Aorta (tissue), 5 donors: Measurements from ENCODE around the gene CCDC63. TPM values are rescaled to one million over a fixed set of nuclear protein-coding genes. Genes with fewer than 3 reads are reported as not detected.

Source experiments
- ATAC-seq: fragments of 200-7000 bp; cut with Tn5 transposase; one replicate; pipeline ENCODE4 v1.9.1; 2022; ENCODE audit warnings: moderate library complexity; ENCODE audit not compliant: low FRiP score
- DNase-seq, 2 donors: peaks; one replicate each; pipeline ENCODE4 v3.0.0-alpha.2; 2020
- H3K27ac ChIP-seq, 2 donors: one replicate each; pipeline ENCODE4 v1.5.1; 2013; ENCODE audit warnings: low read length in 2 of 2, mild to moderate bottlenecking in 2 of 2, moderate library complexity in 2 of 2, control low read depth in 1 of 2, inconsistent platforms in 1 of 2, low read depth in 1 of 2
- H3K27me3 ChIP-seq, 2 donors: one replicate each; pipeline ENCODE4 v1.6.1; 2013; ENCODE audit warnings: control low read depth in 1 of 2, low read length in 1 of 2, mild to moderate bottlenecking in 1 of 2, moderate library complexity in 1 of 2; ENCODE audit not compliant: insufficient read depth in 2 of 2, control insufficient read depth in 1 of 2
- H3K36me3 ChIP-seq, 2 donors: one replicate each; pipeline ENCODE4 v1.6.1; 2013; ENCODE audit warnings: control low read depth in 1 of 2, low read length in 1 of 2, mild to moderate bottlenecking in 1 of 2; ENCODE audit not compliant: insufficient read depth in 2 of 2, control insufficient read depth in 1 of 2
- H3K4me1 ChIP-seq, 2 donors: one replicate each; pipeline ENCODE4 v1.6.1; 2013; ENCODE audit warnings: low read length in 2 of 2, control low read depth in 1 of 2, mild to moderate bottlenecking in 1 of 2, moderate library complexity in 1 of 2; ENCODE audit not compliant: insufficient read depth in 2 of 2, control insufficient read depth in 1 of 2
- H3K4me3 ChIP-seq, 2 donors: one replicate each; pipeline ENCODE4 v1.5.1; 2013; ENCODE audit warnings: low read length in 2 of 2, control low read depth in 1 of 2, mild to moderate bottlenecking in 1 of 2
- H3K9me3 ChIP-seq: one replicate; pipeline ENCODE4 v1.6.1; 2013; ENCODE audit warnings: mild to moderate bottlenecking, low read length; ENCODE audit not compliant: control insufficient read depth
- WGBS, 2 donors: extraction: QIAGEN DNeasy Blood & Tissue Kit; methylation state at CpG; one replicate each; pipeline ENCODE4 v1.1.7; 2013; 5-methylcytosine and 5-hydroxymethylcytosine counted together
- intact Hi-C, 2 donors: fragments of 100-400 bp; cut with DNase I; formaldehyde crosslinking; loops; one replicate each; pipeline versions ENCODE4 v1.14.2 to v1.15.0; 2022
- polyA plus RNA-seq, 2 donors: library from polyadenylated mRNA; stranded (reverse); fragments of 200-250 nt; gene quantifications; one replicate each; pipeline ENCODE4 v1.2.3, GENCODE V29; 2013
- total RNA-seq, 2 donors: library from RNA; stranded (reverse); fragmentation: NEBNext Ultra II Directional; extraction: Animal tissue kit (Norgen Biotek cat#: 25700); gene quantifications; one replicate each; pipeline ENCODE4 v1.2.1, GENCODE V29; 2021
- donor health status: healthy with polysubstance abuse.
- donor health status: Bipolar disorder and iron deficiency.
- donor health status: DM: no; HTN: no; CAD: no.
- donor health status: DM: no; HTN: no; CAD: no.
- donor health status: DM: yes; HTN: yes; CAD: no.

The CCDC63 gene
- total and polyA plus RNA-seq, 4 donors: not detected

- no peak for DNase-seq
- 93% methylated on average over 4 of the region's 4 CpGs for WGBS, 2 donors
- H3K9me3 ChIP-seq: no peaks in the 10 kb centered on the region
- H3K36me3 ChIP-seq: no peaks in the 10 kb centered on the region
- H3K4me3 ChIP-seq: no peak overlapping the region
- H3K27me3 ChIP-seq: no peaks in the 10 kb centered on the region
- no peak overlapping the region for H3K27ac ChIP-seq
- no peaks in the 10 kb centered on the region for H3K4me1 ChIP-seq
- ATAC-seq: no peak
- intact Hi-C loops: no loop called here
Observed at GRCh38 chr12:110903511-110903910, 56.7 kb downstream of the CCDC63 start.

DNA sequence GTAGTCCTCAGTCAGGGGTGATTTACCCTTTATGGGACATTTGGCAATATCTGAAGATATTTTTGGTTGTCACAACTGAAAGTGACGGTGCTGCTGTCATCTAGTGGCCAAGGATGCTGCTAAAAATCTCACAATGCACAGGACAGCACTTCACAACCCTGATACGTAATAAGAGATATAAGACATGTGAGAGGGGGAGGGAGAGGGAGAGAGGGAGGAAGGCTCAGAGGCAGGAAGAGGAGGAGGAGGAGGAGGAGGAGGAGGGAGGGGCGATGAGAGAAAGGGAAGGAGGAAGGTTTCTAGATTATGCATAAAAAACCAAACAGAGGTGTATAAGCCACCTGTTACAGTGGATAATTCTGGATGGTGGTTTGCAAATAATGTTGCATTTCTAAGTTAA lies 59.3 kb downstream of the CCDC63 start:
- no peak for ATAC-seq
- Histone ChIP-seq H3K27me3 (no peaks in the 10 kb centered on the region), H3K36me3 (no peaks in the 10 kb centered on the region), H3K4me1 (no peaks in the 10 kb centered on the region), H3K9me3 (no peaks in the 10 kb centered on the region), H3K27ac (no peak overlapping the region), H3K4me3 (no peak overlapping the region)
- DNase-seq: no peak
- 60 to 62% methylated on average over 3 of the region's 3 CpGs for WGBS, 2 donors
- intact Hi-C loops: no loop called here

GRCh38 chr12:110906516-110906915 lies 59.7 kb downstream of the CCDC63 start:
- Histone ChIP-seq H3K4me1 (no peaks in the 10 kb centered on the region), H3K27me3 (no peaks in the 10 kb centered on the region), H3K36me3 (no peaks in the 10 kb centered on the region), H3K4me3 (no peak overlapping the region), H3K9me3 (no peaks in the 10 kb centered on the region), H3K27ac (no peak overlapping the region)
- 80 to 82% methylated on average over 5 of the region's 5 CpGs for WGBS, 2 donors
- no peak for ATAC-seq
- intact Hi-C loops: no loop called here
- DNase-seq: no peak

GRCh38 chr12:110906985-110907384 lies 60.2 kb downstream of the CCDC63 start:
- Histone ChIP-seq H3K9me3 (no peaks in the 10 kb centered on the region), H3K4me1 (no peaks in the 10 kb centered on the region), H3K27me3 (no peaks in the 10 kb centered on the region), H3K36me3 (no peaks in the 10 kb centered on the region), H3K4me3 (no peak overlapping the region), H3K27ac (no peak overlapping the region)
- ATAC-seq (no peak), DNase-seq (no peak)
- 63 to 65% methylated on average over 4 of the region's 4 CpGs for WGBS, 2 donors
- intact Hi-C loops: no loop called here

DNA sequence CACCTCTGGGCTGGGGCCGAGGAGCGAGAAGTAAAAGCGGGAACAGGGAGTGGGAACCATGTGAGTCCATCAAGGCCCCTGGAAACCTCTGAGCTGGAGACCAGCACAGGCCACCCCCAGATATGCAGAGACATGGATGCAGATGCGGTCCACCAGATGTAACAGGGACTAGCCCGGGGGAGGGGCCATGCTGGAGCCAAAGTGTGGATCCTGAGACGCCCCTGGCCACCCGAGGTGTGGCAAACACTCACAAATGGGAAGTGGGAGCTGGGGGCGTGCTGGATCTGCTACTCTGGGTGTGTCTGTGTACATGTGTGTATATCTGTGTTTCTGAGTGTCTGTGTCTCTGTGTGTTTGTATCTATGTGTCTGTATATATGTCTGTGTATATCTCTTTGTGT lies 60.8 kb downstream of the CCDC63 start:
- no peak for ATAC-seq
- H3K9me3 ChIP-seq: no peaks in the 10 kb centered on the region
- no peak overlapping the region for H3K27ac ChIP-seq
- DNase-seq: no peak
- H3K4me3 ChIP-seq: no peak overlapping the region
- H3K36me3 ChIP-seq: no peaks in the 10 kb centered on the region
- no peaks in the 10 kb centered on the region for H3K27me3 ChIP-seq
- 70 to 74% methylated on average over 8 of the region's 8 CpGs for WGBS, 2 donors
- H3K4me1 ChIP-seq: no peaks in the 10 kb centered on the region
- intact Hi-C loops: no loop called here

DNA sequence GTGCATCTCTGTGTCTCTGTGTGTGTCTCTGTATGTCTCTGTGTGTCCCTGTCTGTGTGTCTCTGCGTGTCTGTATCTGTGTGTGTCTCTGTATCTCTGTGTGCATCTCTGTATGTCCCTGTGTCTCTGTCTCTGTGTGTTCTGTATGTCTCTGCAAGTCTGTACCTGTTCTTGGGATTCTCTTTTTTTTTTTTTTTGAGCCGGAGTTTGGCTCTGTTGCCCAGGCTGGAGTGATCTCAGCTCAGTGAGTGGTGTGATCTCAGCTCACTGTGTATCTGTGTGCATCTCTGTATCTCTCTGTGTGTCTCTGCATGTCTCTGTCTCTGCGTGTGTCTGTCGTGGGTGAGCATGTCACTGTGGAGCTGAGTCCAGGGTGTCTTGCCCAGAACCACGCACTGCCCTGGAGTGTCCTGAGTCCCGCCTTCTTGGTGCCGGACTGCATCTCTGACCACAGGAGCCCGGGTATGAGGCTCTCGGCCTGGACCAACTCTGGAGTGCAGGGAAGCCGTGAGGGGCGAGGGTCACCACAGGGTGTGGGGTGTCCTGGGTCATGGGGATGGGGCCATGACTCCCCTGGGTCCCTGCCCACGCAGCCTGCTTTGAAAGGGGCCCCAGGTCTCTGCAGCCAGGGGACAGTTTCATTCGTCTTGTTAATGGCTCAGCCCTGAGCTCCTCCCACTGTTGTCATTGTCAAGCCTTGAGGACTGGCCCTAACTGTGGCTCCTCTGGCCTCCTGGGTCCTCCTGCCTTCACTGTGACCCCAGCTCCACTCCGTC lies 61.8 kb downstream of the CCDC63 start:
- no peak overlapping the region for H3K4me3 ChIP-seq
- no peak for DNase-seq
- no peak overlapping the region for H3K27ac ChIP-seq
- H3K4me1 ChIP-seq: no peaks in the 10 kb centered on the region
- H3K9me3 ChIP-seq: no peaks in the 10 kb centered on the region
- H3K36me3 ChIP-seq: no peaks in the 10 kb centered on the region
- H3K27me3 ChIP-seq: no peaks in the 10 kb centered on the region
- 70 to 75% methylated on average over 14 of the region's 14 CpGs for WGBS, 2 donors
- intact Hi-C loops: no loop called here
- ATAC-seq: no peak

DNA sequence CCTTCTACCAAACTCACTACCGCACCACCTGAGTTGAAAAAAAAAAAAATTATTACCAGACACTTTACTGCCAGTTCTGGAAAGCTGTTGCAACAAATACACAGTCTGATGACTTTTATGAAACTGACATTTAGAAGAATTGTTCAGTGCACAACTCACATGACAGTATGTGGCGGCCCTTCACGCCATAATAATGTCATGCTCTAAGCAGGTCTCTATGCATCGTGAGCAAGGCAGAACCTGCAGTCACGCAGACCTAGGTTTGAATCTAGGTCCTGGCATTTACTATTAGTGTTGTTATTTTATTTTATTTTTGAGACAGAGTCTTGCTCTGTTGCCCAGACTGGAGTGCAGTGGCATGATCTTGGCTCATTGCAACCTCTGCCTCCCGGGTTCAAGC lies 65.5 kb downstream of the CCDC63 start:
- no peak overlapping the region for H3K27ac ChIP-seq
- WGBS, 2 donors: 72 to 76% methylated on average over 6 of the region's 6 CpGs
- ATAC-seq (no peak), DNase-seq (no peak)
- no peaks in the 10 kb centered on the region for H3K27me3 ChIP-seq
- intact Hi-C loops: no loop called here
- H3K9me3 ChIP-seq: no peaks in the 10 kb centered on the region
- H3K4me1 ChIP-seq: no peaks in the 10 kb centered on the region
- H3K36me3 ChIP-seq: no peaks in the 10 kb centered on the region
- no peak overlapping the region for H3K4me3 ChIP-seq

- Histone ChIP-seq H3K27ac (no peak overlapping the region), H3K4me3 (no peak overlapping the region), H3K4me1 (no peaks in the 10 kb centered on the region), H3K9me3 (no peaks in the 10 kb centered on the region), H3K36me3 (no peaks in the 10 kb centered on the region), H3K27me3 (no peaks in the 10 kb centered on the region)
- WGBS, 2 donors: 90 to 91% methylated on average over 14 of the region's 14 CpGs
- no peak for DNase-seq
- intact Hi-C loops: no loop called here
- ATAC-seq: no peak
Observed at GRCh38 chr12:110913119-110914056, 66.6 kb downstream of the CCDC63 start.
